GM12875 (cell line): ENCODE measurements around the gene TBC1D20.

Experiments used
- H3K4me3 ChIP-seq: one replicate; pipeline ENCODE4 v1.5.1; 2011; ENCODE audit warnings: low read depth, low read length, control low read depth
- TF ChIP-seq, protein P1 (sequence below): IDR thresholded peaks from 2 replicates; pipeline ENCODE4 v1.5.1; 2011; ENCODE audit warnings: low read depth, mild to moderate bottlenecking, control low read depth, inconsistent platforms, low read length, moderate library complexity, borderline replicate concordance; ENCODE audit not compliant: insufficient read depth

Gene TBC1D20

DNA sequence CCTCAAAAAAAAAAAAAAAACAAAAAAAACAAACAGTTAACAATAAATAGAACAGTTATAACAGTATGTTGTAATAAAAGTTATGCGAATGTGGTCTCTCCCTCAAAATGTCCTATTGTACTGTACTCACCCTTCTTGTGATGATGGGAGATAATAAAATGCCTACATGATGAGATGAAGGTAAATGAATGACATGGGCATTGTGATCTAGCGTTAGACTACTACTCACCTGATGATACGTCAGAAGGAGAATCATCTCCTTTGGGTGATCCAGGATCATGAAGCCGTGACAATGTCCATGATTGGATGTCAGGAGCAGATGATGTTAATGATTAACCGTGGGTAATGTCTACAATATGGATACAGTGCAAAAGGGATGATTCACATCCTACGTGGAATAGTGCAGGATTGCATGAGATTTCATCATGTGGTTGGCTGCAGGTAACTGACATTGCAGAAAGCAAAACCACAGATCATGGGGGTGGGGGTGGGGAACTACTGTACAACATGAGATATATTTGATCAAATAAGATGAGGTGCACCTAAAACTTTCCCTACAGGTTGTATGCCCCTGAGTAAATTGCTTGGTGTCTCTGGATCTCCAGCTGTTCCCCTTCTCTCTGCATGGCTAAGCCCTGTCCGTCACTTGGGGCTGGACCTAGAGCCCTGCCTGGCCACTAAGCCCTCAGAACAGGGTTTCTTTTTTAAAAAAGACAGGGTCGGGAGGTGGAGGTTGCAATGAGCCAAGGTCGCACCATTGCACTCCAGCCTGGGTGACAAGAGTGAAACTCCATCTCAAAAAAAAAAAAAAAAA is 60.4 kb downstream of the TBC1D20 start:
- H3K4me3 ChIP-seq: no peak overlapping the region
- TF ChIP-seq, protein P1, sequence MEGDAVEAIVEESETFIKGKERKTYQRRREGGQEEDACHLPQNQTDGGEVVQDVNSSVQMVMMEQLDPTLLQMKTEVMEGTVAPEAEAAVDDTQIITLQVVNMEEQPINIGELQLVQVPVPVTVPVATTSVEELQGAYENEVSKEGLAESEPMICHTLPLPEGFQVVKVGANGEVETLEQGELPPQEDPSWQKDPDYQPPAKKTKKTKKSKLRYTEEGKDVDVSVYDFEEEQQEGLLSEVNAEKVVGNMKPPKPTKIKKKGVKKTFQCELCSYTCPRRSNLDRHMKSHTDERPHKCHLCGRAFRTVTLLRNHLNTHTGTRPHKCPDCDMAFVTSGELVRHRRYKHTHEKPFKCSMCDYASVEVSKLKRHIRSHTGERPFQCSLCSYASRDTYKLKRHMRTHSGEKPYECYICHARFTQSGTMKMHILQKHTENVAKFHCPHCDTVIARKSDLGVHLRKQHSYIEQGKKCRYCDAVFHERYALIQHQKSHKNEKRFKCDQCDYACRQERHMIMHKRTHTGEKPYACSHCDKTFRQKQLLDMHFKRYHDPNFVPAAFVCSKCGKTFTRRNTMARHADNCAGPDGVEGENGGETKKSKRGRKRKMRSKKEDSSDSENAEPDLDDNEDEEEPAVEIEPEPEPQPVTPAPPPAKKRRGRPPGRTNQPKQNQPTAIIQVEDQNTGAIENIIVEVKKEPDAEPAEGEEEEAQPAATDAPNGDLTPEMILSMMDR: no peak

DNA sequence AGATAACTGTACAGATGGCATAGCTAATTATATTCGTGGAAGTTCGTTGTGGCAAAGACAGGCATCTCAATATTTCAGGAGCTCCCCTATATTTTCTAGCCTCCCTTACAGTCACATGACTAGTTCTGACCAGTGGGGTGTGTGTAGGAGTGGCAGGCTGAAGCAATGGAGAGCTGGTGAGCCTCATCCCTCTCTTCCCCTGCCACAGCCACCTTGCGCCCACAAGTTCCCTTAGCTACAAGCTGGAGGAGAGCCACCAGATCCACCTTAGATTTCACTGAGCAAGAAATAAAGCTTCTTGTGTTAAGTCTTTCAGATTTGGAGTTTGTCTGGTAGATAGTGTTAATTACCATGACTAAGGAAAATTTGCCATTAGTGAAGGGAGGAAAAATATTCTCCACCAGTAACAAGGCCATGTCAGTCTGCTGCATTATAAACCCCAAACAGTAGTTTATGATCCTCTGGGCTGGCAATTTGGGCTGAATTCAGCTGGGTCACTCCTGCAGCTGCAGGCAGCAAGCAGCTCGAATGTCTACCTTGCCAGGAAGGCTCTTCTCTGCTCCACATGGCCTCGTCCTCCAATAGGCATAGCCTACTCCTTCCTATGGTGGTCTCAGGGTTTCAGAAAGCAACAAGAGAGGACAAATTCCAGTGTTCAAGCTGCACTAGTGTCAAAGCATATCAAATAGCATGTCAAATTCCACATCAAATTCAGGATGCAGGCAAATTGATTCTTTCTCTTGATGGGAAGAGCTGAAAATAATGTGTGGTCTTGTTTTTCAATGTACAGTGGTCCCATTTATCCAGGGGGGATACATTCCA is 61.7 kb downstream of the TBC1D20 start:
- H3K4me3 ChIP-seq: no peak overlapping the region
- TF ChIP-seq, protein P1: no peak

DNA sequence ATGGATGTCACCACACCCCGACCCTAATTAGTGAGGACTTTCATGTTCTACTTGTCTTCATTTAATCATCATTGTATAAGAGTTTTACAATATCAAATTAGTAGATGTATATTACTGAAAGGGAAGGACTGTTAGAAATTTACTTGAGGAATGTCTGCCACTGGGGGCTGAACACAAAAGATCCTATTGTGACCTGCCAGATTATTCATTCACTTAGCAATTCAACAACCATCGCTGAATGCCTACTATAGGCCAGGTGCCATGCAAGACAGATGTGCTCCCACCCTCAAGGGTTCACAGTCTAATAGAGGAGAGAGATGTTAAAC is 62.2 kb downstream of the TBC1D20 start:
- TF ChIP-seq, protein P1: no peak
- H3K4me3 ChIP-seq: no peak overlapping the region

DNA sequence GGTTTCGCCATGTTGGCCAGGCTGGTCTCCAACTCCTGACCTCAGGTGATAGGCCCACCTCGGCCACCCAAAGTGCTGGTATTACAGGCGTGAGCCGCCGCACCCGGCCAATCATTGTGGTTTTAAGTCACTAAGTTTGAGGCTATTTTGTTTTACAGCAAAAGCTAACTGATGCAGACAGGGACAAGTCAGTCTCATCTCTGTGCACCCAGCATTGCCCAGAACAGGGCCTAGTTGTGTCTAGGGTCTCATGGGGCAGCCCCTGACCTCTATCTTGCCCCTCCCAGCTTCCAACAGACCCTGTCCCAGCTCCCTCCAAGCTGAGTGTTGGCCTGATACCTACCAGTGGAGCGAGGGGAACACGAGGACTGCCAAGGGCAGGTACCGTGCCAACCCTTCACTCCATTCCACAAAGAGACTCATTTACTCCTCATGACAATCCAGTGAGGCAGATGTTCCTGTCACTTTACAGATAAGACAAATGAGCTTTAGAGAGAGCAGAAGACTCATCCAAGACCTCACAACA is 63.1 kb downstream of the TBC1D20 start:
- TF ChIP-seq, protein P1: no peak
- H3K4me3 ChIP-seq: no peak overlapping the region

DNA sequence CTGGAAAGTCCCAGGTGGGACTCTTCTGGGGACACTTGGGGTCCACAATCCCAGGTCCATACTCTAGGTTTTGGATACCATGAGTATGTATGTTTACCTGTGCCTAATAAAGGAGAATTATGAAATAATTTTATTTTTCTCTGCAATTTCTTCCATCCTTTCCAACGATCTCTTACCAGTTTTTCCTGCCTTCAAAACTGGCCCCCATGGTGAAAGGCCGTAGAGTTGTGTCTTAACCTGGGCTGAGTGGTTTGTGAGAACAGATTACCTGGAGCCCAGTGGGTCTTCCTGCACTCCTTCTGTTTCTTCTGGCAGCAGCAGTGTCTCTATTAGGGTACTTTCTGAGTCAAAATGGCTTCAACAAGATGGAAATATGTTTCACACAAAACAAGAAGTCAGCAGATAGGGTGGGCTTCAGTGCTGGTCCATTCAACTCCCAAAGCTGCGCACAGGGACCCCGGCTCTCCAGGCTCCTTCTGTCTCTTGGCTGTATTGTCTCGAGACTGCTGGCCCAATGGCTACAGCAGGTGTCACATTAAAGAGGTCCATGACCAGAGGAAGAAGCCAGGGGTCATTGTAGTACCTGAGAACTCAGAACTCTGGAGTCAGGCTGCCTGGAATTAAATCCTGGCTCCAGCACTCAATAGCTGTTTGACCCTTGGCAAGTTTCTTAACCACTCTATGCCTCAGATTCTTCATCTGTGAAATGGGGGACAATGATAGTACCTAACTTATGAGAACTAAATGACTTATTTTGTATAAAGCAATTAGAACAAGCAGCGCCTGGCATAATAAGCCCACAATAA is 64.7 kb downstream of the TBC1D20 start:
- no peak overlapping the region for H3K4me3 ChIP-seq
- TF ChIP-seq, protein P1: no peak

DNA sequence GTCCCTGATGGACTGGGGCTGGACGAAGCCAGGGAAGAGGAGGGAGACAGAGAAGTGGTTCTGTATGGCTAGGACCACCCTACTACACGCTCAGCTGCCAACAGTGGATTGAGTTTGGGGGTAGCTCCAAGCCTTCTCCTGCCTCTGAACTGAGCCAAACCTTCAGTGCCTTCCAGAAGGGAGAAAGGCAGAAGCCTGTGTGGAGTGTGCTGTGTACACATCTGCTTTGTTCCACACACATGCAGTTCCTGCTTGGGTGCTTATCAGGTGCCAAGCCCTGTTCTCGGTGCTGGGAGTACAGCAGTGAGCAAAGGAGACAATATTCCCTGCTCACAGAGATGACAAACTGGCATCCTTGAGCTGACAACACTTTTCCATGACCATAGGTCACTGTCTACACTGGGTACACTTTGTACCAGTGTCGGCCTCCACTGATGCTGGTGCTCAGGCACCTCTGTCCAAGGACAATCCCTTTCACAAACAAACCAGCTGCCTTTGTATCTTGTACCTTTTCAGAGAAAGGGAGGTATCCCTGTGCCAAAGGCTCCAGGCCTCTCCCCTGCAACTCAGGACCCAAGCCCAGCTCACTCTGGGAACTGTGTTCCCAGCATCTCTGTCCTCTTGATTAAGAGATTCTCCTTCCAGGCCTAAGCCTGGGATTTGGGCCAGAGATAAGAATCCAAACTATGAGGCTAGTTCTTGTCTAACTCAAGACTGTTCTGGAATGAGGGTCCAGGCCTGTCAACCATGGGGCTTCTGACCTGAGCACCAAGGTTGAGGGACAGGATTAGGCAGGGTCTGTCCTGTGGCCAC is 65.5 kb downstream of the TBC1D20 start:
- no peak overlapping the region for H3K4me3 ChIP-seq
- TF ChIP-seq, protein P1: no peak
